Neutrophil (primary cell): ENCODE measurements around the gene EIF2S1.

Experiments
- H3K27ac ChIP-seq: fragments of 200-600 bp; sonication (generic); 2 replicates; pipeline ENCODE4 v1.5.1; 2016; ENCODE audit warnings: mild to moderate bottlenecking, moderate library complexity
- H3K27me3 ChIP-seq: fragments of 200-600 bp; sonication (generic); 2 replicates; pipeline ENCODE4 v1.6.0; 2016; ENCODE audit warnings: mild to moderate bottlenecking
- H3K36me3 ChIP-seq: fragments of 200-600 bp; sonication (generic); 2 replicates; pipeline ENCODE4 v1.5.1; 2017
- H3K4me1 ChIP-seq, 2 experiments: fragments of 200-600 bp in 1 of 2; sonication (generic) in 1 of 2; 1 replicate in 1 of 2; 2 replicates in 1 of 2; pipeline versions ENCODE4 v1.5.1 to v1.6.1; 2013 to 2016; ENCODE audit warnings: low read depth in 1 of 2, low read length in 1 of 2, mild to moderate bottlenecking in 1 of 2, moderate library complexity in 1 of 2; ENCODE audit not compliant: control insufficient read depth in 1 of 2, insufficient read depth in 1 of 2
- H3K4me3 ChIP-seq, 2 experiments: fragments of 200-600 bp in 1 of 2; sonication (generic) in 1 of 2; 1 replicate in 1 of 2; 2 replicates in 1 of 2; pipeline ENCODE4 v1.5.1; 2013 to 2016; ENCODE audit warnings: low read depth in 1 of 2, low read length in 1 of 2, mild to moderate bottlenecking in 1 of 2, moderate library complexity in 1 of 2
- H3K9me3 ChIP-seq: fragments of 200-600 bp; sonication (generic); 2 replicates; pipeline ENCODE4 v1.5.1; 2016
- CTCF ChIP-seq: fragments of 200-600 bp; sonication (generic); IDR thresholded peaks from 2 replicates; pipeline ENCODE4 v1.5.1; 2016; ENCODE audit warnings: antibody characterized with exemption

Gene EIF2S1

GRCh38 chr14:67377916-67378315, 17.8 kb downstream of the EIF2S1 start:
- H3K36me3 ChIP-seq = peaks cover 79% of the 10 kb centered on the region
- no peaks in the 10 kb centered on the region for H3K27me3 ChIP-seq
- H3K4me1 ChIP-seq = no peaks in the 10 kb centered on the region
- H3K27ac ChIP-seq = no peak overlapping the region
- H3K4me3 ChIP-seq = no peak overlapping the region
- H3K9me3 ChIP-seq = no peaks in the 10 kb centered on the region
- no peak for TF ChIP-seq CTCF

GRCh38 chr14:67385120-67385519, 25.0 kb downstream of the EIF2S1 start:
- peaks cover 58% of the 10 kb centered on the region for H3K36me3 ChIP-seq
- TF ChIP-seq CTCF = no peak
- no peaks in the 10 kb centered on the region for H3K9me3 ChIP-seq
- no peaks in the 10 kb centered on the region for H3K27me3 ChIP-seq
- H3K27ac ChIP-seq = no peak overlapping the region
- H3K4me3 ChIP-seq = no peak overlapping the region
- H3K4me1 ChIP-seq = peaks cover 11 to 18% of the 10 kb centered on the region in 2 experiments

GRCh38 chr14:67385618-67386017, 25.5 kb downstream of the EIF2S1 start:
- no peak overlapping the region for H3K4me3 ChIP-seq
- H3K9me3 ChIP-seq = no peaks in the 10 kb centered on the region
- no peak overlapping the region for H3K27ac ChIP-seq
- peaks cover 54% of the 10 kb centered on the region for H3K36me3 ChIP-seq
- no peak for TF ChIP-seq CTCF
- H3K4me1 ChIP-seq = peaks cover 11 to 20% of the 10 kb centered on the region in 2 experiments
- no peaks in the 10 kb centered on the region for H3K27me3 ChIP-seq

- Histone ChIP-seq H3K9me3 (no peaks in the 10 kb centered on the region), H3K4me3 (no peak overlapping the region), H3K27ac (no peak overlapping the region), H3K36me3 (peaks cover 39% of the 10 kb centered on the region), H3K4me1 (peaks cover 11 to 20% of the 10 kb centered on the region in 2 experiments), H3K27me3 (no peaks in the 10 kb centered on the region)
- no peak for TF ChIP-seq CTCF
These were observed 27.1 kb downstream of the EIF2S1 start for GRCh38 chr14:67387195-67387594.

GRCh38 chr14:67389275-67389674, 29.1 kb downstream of the EIF2S1 start:
- H3K4me3 ChIP-seq = no peak overlapping the region

More at GRCh38 chr14:67389275-67389674, 29.1 kb downstream of the EIF2S1 start:
- H3K4me1 ChIP-seq = peaks cover 11 to 20% of the 10 kb centered on the region in 2 experiments
- peaks cover 18% of the 10 kb centered on the region for H3K36me3 ChIP-seq
- no peaks in the 10 kb centered on the region for H3K9me3 ChIP-seq
- TF ChIP-seq CTCF = no peak
- H3K27ac ChIP-seq = no peak overlapping the region
- H3K27me3 ChIP-seq = no peaks in the 10 kb centered on the region
